Measurements from ENCODE around the gene SURF1. TPM values are rescaled to one million over a fixed set of nuclear protein-coding genes. Genes with fewer than 3 reads are reported as not detected.
A peak's percentile ranks its signal among the peaks of the same experiment; 100 is the strongest.
"Not testable (repeated sequence)": the region's sequence is repeated elsewhere in the genome, so short reads cannot be mapped to it uniquely, and the experiment has no call there.

The SURF1 gene
- total and polyA plus RNA-seq, 12 donors = 41.7 to 85.4 (median 61.2) TPM

DNA sequence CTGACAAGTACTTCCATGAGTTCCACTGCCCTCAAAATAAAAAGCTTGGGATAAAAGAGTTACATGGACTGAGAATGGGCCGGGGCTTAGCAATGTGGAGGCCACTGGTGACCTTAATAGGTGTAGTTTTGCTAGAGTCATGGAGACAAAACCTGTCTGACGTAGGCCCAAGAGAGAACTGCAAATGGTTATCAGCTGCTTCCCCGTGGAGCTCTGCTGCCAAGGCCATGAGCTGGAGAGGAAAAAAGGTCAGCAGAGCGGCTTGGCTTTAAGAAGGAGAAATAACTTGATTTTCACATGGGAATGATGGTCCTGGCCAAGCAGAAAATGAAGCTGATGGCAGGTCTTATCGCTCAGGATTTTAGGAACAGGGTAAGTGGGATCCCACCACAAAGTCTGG is 16.6 kb downstream of the SURF1 start:
- TF ChIP-seq, protein P1, sequence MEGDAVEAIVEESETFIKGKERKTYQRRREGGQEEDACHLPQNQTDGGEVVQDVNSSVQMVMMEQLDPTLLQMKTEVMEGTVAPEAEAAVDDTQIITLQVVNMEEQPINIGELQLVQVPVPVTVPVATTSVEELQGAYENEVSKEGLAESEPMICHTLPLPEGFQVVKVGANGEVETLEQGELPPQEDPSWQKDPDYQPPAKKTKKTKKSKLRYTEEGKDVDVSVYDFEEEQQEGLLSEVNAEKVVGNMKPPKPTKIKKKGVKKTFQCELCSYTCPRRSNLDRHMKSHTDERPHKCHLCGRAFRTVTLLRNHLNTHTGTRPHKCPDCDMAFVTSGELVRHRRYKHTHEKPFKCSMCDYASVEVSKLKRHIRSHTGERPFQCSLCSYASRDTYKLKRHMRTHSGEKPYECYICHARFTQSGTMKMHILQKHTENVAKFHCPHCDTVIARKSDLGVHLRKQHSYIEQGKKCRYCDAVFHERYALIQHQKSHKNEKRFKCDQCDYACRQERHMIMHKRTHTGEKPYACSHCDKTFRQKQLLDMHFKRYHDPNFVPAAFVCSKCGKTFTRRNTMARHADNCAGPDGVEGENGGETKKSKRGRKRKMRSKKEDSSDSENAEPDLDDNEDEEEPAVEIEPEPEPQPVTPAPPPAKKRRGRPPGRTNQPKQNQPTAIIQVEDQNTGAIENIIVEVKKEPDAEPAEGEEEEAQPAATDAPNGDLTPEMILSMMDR (IDR thresholded peaks at IDR 0.05) = no peak
- Histone ChIP-seq H3K27ac (peak overlapping the region in 7 of 10 donors; percentile 23 to 90 (median 43)), H3K36me3 (peaks cover 0 to 62% (median 33%) of the 10 kb centered on the region in 9 donors), H3K4me1 (peaks cover 4 to 68% (median 18%) of the 10 kb centered on the region in 9 donors), H3K4me3 (peak overlapping the region in 1 of 10 donors; percentile 45), H3K27me3 (no peaks in the 10 kb centered on the region), H3K9me3 (no peaks in the 10 kb centered on the region)
- whole genome bisulfite sequencing, 2 donors = 73 to 81% methylated on average over 5 of the region's 5 CpGs
- intact Hi-C loops (cut with DNase I) = loop anchor here in 5 of 10 donors (5.0 to 10.0 kb wide), 4 partner anchors 33 to 305 kb away; partner anchors contain the start of genes GTF3C5 (in 1 of the 5), STKLD1 (in 1 of the 5) and SURF4 (in 1 of the 5)
- ATAC-seq = no peak
- DNase-seq = no peak

DNA sequence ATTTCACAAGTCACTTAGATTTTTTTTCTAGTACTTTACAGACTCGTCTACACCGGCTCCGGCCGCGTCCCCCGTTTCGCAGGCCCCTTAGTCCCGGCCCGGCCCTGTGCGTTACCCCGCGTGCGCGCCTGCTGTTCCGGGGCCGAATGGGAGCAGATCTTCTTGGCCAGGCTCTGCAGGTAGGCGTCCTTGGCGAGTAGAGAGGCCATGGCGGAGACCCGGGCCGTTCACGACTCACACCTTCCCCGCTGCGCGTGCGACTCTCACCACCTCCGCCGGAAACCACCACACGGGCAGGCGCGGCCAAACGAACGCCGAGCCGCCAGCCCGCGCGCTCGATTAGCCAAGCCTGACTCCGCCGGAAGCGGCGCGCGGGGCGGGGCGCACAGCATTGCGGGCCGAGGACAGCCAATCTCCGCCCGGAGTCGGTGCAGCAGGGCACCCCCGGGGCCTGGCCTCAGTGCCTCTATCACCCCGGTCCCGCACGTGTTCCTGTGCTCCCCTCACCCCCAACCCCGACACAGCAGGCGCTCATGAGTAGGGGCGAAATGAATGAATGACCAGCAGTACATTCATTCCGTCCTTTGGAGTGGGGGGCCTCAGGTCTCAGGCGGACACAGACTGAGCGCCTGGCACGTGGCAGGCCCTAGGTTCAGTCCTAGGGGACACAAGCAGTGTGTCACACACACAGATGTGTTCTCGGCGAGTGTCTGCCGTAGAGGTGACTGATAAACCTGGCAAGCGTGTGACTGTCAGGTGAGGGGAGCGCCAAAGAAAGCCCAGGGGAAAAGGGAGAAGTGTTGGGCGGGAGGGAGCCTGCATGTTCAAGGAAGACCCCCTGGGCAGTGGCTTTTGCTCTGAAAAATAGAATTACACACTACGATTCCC is 20.1 kb downstream of the SURF1 start, which contains the start of gene SURF6:
SURF6 (minus strand) TSS at position 265 of the 888 bp plus-strand sequence; CDS start at position 209, 56 bp downstream.
- 3% methylated on average over 70 of the region's 70 CpGs for WGBS, 2 donors
- intact Hi-C loops (cut with DNase I) = loop anchor here in 3 of 10 donors (5.0 to 10.0 kb wide), 4 partner anchors 36 to 301 kb away; partner anchors contain the start of genes GTF3C5 (in 1 of the 3), STKLD1 (in 1 of the 3) and SURF4 (in 1 of the 3)
- TF ChIP-seq, protein P1 (IDR thresholded peaks at IDR 0.05) = no peak
- ATAC-seq (peak; percentile 94 to 96 (median 96)), DNase-seq (peak; percentile 91)
- Histone ChIP-seq H3K27me3 (no peaks in the 10 kb centered on the region), H3K9me3 (no peaks in the 10 kb centered on the region), H3K27ac (peak within 1 kb of the TSS in 9 of 10 donors; percentile 63 to 85 (median 82)), H3K4me3 (peak within 1 kb of the TSS; percentile 69 to 95 (median 82)), H3K36me3 (peaks cover 0 to 62% (median 37%) of the 10 kb centered on the region in 9 donors), H3K4me1 (peaks cover 4 to 57% (median 23%) of the 10 kb centered on the region in 9 donors)

DNA sequence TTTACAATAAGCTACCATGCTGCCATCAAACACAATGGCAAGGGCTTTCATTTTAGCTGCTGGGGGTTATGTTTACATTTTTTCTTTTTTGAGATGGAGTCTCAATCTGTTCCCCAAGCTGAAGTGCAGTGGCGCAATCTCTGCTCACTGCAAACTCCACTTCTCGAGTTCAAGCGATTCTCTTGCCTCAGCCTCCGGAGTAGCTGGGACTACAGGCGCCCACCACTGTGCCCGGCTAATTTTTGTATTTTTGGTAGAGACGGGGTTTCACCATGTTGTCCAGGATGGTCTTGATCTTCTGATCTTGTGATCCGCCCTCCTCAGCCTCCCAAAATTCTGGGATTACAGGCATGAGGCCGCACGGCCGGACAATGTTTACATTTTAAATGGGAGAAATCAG is 21.4 kb downstream of the SURF1 start:
- not testable (repeated sequence) for ATAC-seq, H3K9me3 ChIP-seq, H3K27me3 ChIP-seq, H3K27ac ChIP-seq, DNase-seq
- Histone ChIP-seq H3K4me1 (peaks cover 4 to 44% (median 22%) of the 10 kb centered on the region in 9 donors), H3K36me3 (peaks cover 0 to 62% (median 33%) of the 10 kb centered on the region in 9 donors), H3K4me3 (peak overlapping the region in 9 of 10 donors; percentile 69 to 95 (median 82))
- 89 to 90% methylated on average over 11 of the region's 11 CpGs for WGBS, 2 donors
- intact Hi-C loops (cut with DNase I) = loop anchor here in 6 of 10 donors (5.0 to 10.0 kb wide), 6 partner anchors 37 to 300 kb away; partner anchors contain the start of genes STKLD1 (in 2 of the 6), SURF4 (in 2 of the 6) and GTF3C5 (in 1 of the 6)

DNA sequence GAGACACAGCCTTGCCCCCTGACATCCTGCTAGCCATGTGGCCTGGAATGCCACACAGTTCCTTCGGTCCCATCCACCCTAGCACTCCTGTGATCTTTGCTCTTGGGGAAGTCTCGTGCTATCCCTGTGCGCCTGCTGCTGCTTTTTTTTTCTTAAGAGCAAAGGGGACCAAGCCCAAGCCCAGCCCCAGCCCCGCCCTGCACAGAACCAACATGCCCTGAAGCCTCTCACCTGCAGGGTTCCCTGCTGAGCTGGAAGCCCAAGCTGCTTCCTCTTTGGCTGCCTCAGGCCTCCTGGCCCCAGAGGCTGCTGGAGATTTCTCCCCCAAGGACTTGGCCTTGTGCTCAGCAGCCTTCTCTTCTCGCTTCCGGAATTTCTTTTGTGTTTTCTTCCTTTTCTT is 22.1 kb downstream of the SURF1 start:
- no peak for ATAC-seq
- Histone ChIP-seq H3K4me1 (peaks cover 4 to 36% (median 21%) of the 10 kb centered on the region in 9 donors), H3K4me3 (no peak overlapping the region), H3K27ac (no peak overlapping the region), H3K36me3 (peaks cover 0 to 58% (median 33%) of the 10 kb centered on the region in 9 donors), H3K9me3 (no peaks in the 10 kb centered on the region), H3K27me3 (no peaks in the 10 kb centered on the region)
- WGBS, 2 donors = 89 to 90% methylated on average over 6 of the region's 6 CpGs
- DNase-seq = no peak
- TF ChIP-seq, protein P1 (IDR thresholded peaks at IDR 0.05) = no peak
- intact Hi-C loops (cut with DNase I) = loop anchor here in 5 of 10 donors (5.0 to 10.0 kb wide), 5 partner anchors 43 to 299 kb away; partner anchors contain the start of genes GTF3C5 (in 1 of the 5), STKLD1 (in 1 of the 5) and SURF4 (in 1 of the 5)
